CD4-positive, alpha-beta memory T cell (primary cell): ENCODE results near the gene EIF4G2. TPM values are rescaled to one million over a fixed set of nuclear protein-coding genes. Genes with fewer than 3 reads are reported as not detected.

ENCODE experiments used
- CTCF ChIA-PET: fragments of 350-600 bp; sonication (Branson Sonifier 250); formaldehyde crosslinking; loops from one replicate; lab custom pipeline; 2021; ENCODE audit warnings: inconsistent platforms; ENCODE audit not compliant: partially characterized antibody; lab: Charles Lee
- POLR2A ChIA-PET: fragments of 350-600 bp; sonication (Branson Sonifier 250); formaldehyde crosslinking; loops from one replicate; lab custom pipeline; 2021; ENCODE audit not compliant: partially characterized antibody; lab: Charles Lee
- DNase-seq, 5 donors: peaks; one replicate each; pipeline versions ENCODE4 v3.0.0 to v3.0.0-alpha.2; 2020 to 2022; ENCODE audit warnings: mixed read lengths in 1 of 5
- H3K27ac ChIP-seq: one replicate; pipeline ENCODE4 v1.7.0; 2013; ENCODE audit warnings: low read depth, low read length
- H3K27me3 ChIP-seq: 2 replicates; pipeline ENCODE4 v1.7.0; 2013; ENCODE audit warnings: mild to moderate bottlenecking, low read length, moderate library complexity; ENCODE audit not compliant: insufficient read depth
- H3K36me3 ChIP-seq: 2 replicates; pipeline ENCODE4 v1.7.0; 2013; ENCODE audit warnings: mild to moderate bottlenecking, low read length, moderate library complexity; ENCODE audit not compliant: insufficient read depth
- H3K4me1 ChIP-seq: 2 replicates; pipeline ENCODE4 v1.7.0; 2013; ENCODE audit warnings: mild to moderate bottlenecking, low read length, moderate library complexity; ENCODE audit not compliant: insufficient read depth
- H3K4me3 ChIP-seq, 2 donors: one replicate each; pipeline ENCODE4 v1.7.0; 2013; ENCODE audit warnings: low read length in 2 of 2, mild to moderate bottlenecking in 1 of 2
- H3K9me3 ChIP-seq, 2 donors: one replicate each; pipeline ENCODE4 v1.7.0; 2013; ENCODE audit warnings: low read length in 2 of 2, control low read depth in 1 of 2; ENCODE audit not compliant: control insufficient read depth in 1 of 2
- H3K27ac Mint-ChIP-seq, 7 donors: one replicate each; pipeline ENCODE4 v1.8.0; 2020 to 2021; ENCODE audit warnings: mixed read lengths in 7 of 7, mild to moderate bottlenecking in 6 of 7, inconsistent platforms in 3 of 7, moderate library complexity in 3 of 7
- H3K27me3 Mint-ChIP-seq, 2 donors: one replicate each; pipeline ENCODE4 v1.8.0; 2020 to 2021; ENCODE audit warnings: mixed read lengths in 2 of 2
- H3K36me3 Mint-ChIP-seq, 2 donors: one replicate each; pipeline ENCODE4 v1.8.0; 2020 to 2021; ENCODE audit warnings: mixed read lengths in 2 of 2, inconsistent platforms in 1 of 2, mild to moderate bottlenecking in 1 of 2
- H3K4me1 Mint-ChIP-seq, 4 donors: one replicate each; pipeline ENCODE4 v1.8.0; 2020 to 2021; ENCODE audit warnings: mixed read lengths in 4 of 4, mild to moderate bottlenecking in 1 of 4
- H3K4me3 Mint-ChIP-seq, 8 donors: one replicate each; pipeline ENCODE4 v1.8.0; 2020 to 2021; ENCODE audit warnings: mixed read lengths in 8 of 8, mild to moderate bottlenecking in 7 of 8, moderate library complexity in 6 of 8, inconsistent platforms in 3 of 8
- H3K9me3 Mint-ChIP-seq, 8 donors: one replicate each; pipeline ENCODE4 v1.8.0; 2020 to 2021; ENCODE audit warnings: mixed read lengths in 8 of 8, mild to moderate bottlenecking in 5 of 8, inconsistent platforms in 3 of 8, moderate library complexity in 1 of 8
- intact Hi-C: fragments of 100-400 bp; cut with micrococcal nuclease; formaldehyde crosslinking; loops from one replicate; pipeline ENCODE4 v1.15.1; 2023
- polyA plus RNA-seq, 2 donors: library from polyadenylated mRNA; unstranded; fragments of 300-500 nt; fragmentation: Illumina TruSeq; gene quantifications; one replicate each; pipeline ENCODE4 v1.2.3, GENCODE V29; 2021
- total RNA-seq, 2 experiments: library from RNA; stranded (reverse); gene quantifications; one replicate each; pipeline ENCODE4 v1.2.3, GENCODE V29; 2021

The EIF4G2 gene
- total and polyA plus RNA-seq, 4 experiments from 2014 or later, result 521 to 664 (median 595) TPM

DNA sequence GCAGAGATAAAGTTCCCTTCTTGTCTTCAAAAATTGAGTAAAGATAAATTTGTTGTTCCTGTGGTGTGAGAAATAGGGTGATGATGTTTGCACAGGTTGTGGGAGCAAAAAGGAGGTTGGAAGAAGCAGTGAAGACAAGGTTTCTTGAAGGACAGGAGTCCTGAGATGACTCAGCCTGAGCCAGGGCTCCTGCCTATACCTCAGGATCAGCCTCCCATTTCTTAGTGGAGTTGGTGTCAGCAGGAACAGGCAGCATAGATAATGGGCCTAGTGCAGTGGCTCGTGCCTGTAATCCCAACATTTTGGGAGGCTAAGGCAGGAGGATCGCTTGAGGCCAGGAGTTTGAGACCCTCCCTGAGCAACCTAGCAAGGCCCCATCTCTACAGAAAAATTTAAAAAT is 28.7 kb downstream of the EIF4G2 start:
- Mint-ChIP-seq H3K4me1 (no peaks in the 10 kb centered on the region), H3K27ac (peak overlapping the region in 1 of 7 donors; percentile 37)

DNA sequence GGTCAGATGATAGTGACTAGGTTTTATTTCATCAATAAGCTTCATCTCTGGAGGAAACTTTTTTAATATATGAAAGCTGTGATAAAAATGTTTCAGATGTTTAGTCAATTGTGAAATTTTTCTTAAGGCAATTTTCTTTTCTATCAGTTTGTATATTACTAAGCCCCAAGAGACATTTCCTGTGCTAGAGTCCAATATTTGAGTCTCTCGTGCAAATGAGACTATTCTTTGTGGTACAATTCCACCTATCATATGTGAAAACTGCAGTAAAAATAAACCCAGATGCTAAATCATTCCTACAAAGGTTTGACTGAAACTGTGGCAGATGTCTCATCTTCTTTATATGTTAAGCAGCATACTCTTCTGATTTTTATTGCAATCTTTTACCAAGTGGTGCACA is 29.6 kb downstream of the EIF4G2 start:
- H3K27ac Mint-ChIP-seq, result peak overlapping the region in 1 of 7 donors; percentile 55
- Histone ChIP-seq H3K36me3 (peaks cover 34% of the 10 kb centered on the region), H3K27me3 (no peaks in the 10 kb centered on the region), H3K9me3 (no peaks in the 10 kb centered on the region), H3K4me1 (no peaks in the 10 kb centered on the region), H3K27ac (no peak overlapping the region), H3K4me3 (no peak overlapping the region)
- H3K9me3 Mint-ChIP-seq, result no peaks in the 10 kb centered on the region
- intact Hi-C loops, result no loop called here
- no peak for DNase-seq
- CTCF ChIA-PET, result interaction anchor here (0.8 to 4.0 kb wide), 3 partner anchors 10 to 248 kb away, joined by 3 to 20 read pairs (median 3); no protein-coding TSS in a partner anchor
- H3K4me1 Mint-ChIP-seq, result no peaks in the 10 kb centered on the region
- POLR2A ChIA-PET, result no interaction called here
- no peak overlapping the region for H3K4me3 Mint-ChIP-seq
- H3K27me3 Mint-ChIP-seq, result no peaks in the 10 kb centered on the region
- peaks cover 32 to 55% of the 10 kb centered on the region in 2 donors for H3K36me3 Mint-ChIP-seq

More for the DNA sequence above, 28.7 kb downstream of the EIF4G2 start:
- H3K36me3 Mint-ChIP-seq, result peaks cover 24 to 45% of the 10 kb centered on the region in 2 donors
- CTCF ChIA-PET, result interaction anchor here (1.9 to 2.3 kb wide), 2 partner anchors 9 to 13 kb away, joined by 9 to 15 read pairs; no protein-coding TSS in a partner anchor
- POLR2A ChIA-PET, result interaction anchor here (1.0 to 1.2 kb wide), 2 partner anchors 18 to 19 kb away, joined by 3 to 4 read pairs; no protein-coding TSS in a partner anchor
- intact Hi-C loops, result no loop called here
- Histone ChIP-seq H3K36me3 (peaks cover 25% of the 10 kb centered on the region), H3K4me1 (no peaks in the 10 kb centered on the region), H3K4me3 (no peak overlapping the region), H3K27ac (no peak overlapping the region), H3K9me3 (no peaks in the 10 kb centered on the region), H3K27me3 (no peaks in the 10 kb centered on the region)
- no peak overlapping the region for H3K4me3 Mint-ChIP-seq
- H3K27me3 Mint-ChIP-seq, result no peaks in the 10 kb centered on the region
- DNase-seq, result no peak
- H3K9me3 Mint-ChIP-seq, result no peaks in the 10 kb centered on the region

DNA sequence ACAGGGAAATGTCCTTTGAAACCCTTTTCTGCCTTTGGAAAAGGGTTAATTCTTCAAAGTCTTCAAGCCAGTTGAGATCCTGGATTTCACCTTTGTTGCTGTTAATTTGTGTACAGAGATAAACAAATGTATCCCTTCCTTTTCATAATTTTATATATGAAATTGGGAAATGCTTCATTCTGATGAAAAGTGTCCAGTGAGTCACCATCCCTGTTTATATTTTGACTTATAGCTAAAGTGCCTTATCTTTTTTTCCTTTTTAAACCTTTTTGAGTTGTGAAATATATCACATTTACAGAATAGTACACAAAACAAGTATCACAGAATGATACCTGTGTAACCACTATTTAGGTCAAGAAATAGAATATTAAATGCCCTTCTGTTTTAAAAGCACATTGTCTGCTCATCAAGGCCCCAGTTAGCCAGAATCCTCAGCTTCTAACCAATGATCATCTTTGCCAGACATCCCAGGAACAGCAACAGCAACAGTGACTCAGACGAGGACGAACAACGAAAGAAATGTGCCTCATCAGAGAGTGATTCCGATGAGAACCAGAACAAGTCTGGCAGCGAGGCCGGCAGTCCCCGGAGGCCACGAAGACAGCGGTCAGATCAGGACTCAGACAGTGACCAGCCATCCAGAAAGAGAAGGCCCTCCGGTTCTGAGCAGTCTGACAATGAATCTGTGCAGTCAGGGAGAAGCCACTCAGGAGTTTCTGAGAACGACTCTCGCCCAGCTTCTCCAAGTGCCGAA is 30.3 kb downstream of the EIF4G2 start:
- H3K36me3 ChIP-seq, result peaks cover 41% of the 10 kb centered on the region
- H3K4me3 ChIP-seq, result no peak overlapping the region
- no peaks in the 10 kb centered on the region for H3K27me3 ChIP-seq
- Mint-ChIP-seq H3K4me3 (no peak overlapping the region), H3K36me3 (peaks cover 39 to 58% of the 10 kb centered on the region in 2 donors), H3K4me1 (no peaks in the 10 kb centered on the region), H3K27me3 (no peaks in the 10 kb centered on the region), H3K27ac (no peak overlapping the region), H3K9me3 (no peaks in the 10 kb centered on the region)
- ChIA-PET POLR2A (no interaction called here), CTCF (interaction anchor here (0.8 to 4.0 kb wide), 3 partner anchors 11 to 248 kb away, joined by 3 to 20 read pairs (median 3); no protein-coding TSS in a partner anchor)
- H3K27ac ChIP-seq, result no peak overlapping the region
- H3K9me3 ChIP-seq, result no peaks in the 10 kb centered on the region
- no peaks in the 10 kb centered on the region for H3K4me1 ChIP-seq
- intact Hi-C loops, result no loop called here
- DNase-seq, result no peak

DNA sequence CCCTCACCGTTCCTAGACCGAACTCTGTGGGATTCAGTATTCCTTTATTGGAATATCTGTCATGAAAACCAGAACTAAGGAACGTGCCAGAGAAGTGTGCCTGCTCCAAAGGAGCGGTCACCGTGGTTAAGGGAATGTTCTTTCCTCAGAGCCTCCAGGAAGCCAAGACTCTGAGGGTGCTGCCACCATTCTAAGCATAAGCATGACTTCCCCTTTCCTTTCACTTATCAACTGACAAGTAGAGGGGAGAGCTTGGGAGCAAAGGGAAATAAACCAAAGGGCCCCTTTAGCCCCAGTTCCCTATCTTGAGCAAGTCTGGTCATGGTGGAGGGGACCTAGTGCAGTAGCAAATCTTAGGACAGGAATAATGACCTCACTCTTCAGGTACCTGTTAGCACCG is 30.9 kb downstream of the EIF4G2 start:
- DNase-seq, result no peak
- Mint-ChIP-seq H3K27ac (peak overlapping the region in 3 of 7 donors; percentile 49 to 57 (median 53)), H3K9me3 (no peaks in the 10 kb centered on the region), H3K4me1 (no peaks in the 10 kb centered on the region), H3K36me3 (peaks cover 45 to 58% of the 10 kb centered on the region in 2 donors), H3K27me3 (no peaks in the 10 kb centered on the region), H3K4me3 (no peak overlapping the region)
- H3K4me1 ChIP-seq, result no peaks in the 10 kb centered on the region
- H3K27me3 ChIP-seq, result no peaks in the 10 kb centered on the region
- no peak overlapping the region for H3K27ac ChIP-seq
- H3K36me3 ChIP-seq, result peaks cover 47% of the 10 kb centered on the region
- ChIA-PET POLR2A (no interaction called here), CTCF (interaction anchor here (0.8 to 4.0 kb wide), 3 partner anchors 14 to 251 kb away, joined by 3 to 20 read pairs (median 3); no protein-coding TSS in a partner anchor)
- intact Hi-C loops, result no loop called here
- H3K9me3 ChIP-seq, result no peaks in the 10 kb centered on the region
- no peak overlapping the region for H3K4me3 ChIP-seq

DNA sequence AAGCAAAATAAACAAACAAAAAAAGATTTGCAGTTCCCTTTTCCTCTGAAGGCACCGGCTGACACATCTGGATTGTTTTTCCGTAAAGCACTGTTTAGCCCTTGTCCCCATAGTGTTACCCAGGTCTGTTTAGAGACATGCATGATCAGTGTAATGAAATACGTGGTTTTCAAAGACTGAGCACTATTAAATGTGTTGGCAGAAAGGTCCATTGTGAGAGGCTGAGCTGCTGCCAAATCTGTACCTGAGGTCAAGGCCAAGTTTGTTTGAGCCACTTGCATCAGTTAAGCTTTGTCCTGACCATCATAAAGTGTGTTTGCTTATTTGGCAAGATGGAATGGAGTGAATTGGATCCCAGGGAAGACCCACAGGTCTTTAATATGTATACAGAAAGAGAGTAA is 31.3 kb downstream of the EIF4G2 start:
- ChIA-PET CTCF (interaction anchor here (0.6 to 4.0 kb wide), 4 partner anchors 11 to 251 kb away, joined by 3 to 20 read pairs (median 3); no protein-coding TSS in a partner anchor), POLR2A (no interaction called here)
- peaks cover 51% of the 10 kb centered on the region for H3K36me3 ChIP-seq
- Mint-ChIP-seq H3K27ac (peak overlapping the region in 2 of 7 donors; percentile 15 to 53), H3K9me3 (no peaks in the 10 kb centered on the region), H3K4me3 (no peak overlapping the region), H3K4me1 (no peaks in the 10 kb centered on the region), H3K27me3 (no peaks in the 10 kb centered on the region), H3K36me3 (peaks cover 46 to 58% of the 10 kb centered on the region in 2 donors)
- no peak overlapping the region for H3K27ac ChIP-seq
- no peak overlapping the region for H3K4me3 ChIP-seq
- no peaks in the 10 kb centered on the region for H3K27me3 ChIP-seq
- DNase-seq, result no peak
- H3K4me1 ChIP-seq, result no peaks in the 10 kb centered on the region
- intact Hi-C loops, result no loop called here
- no peaks in the 10 kb centered on the region for H3K9me3 ChIP-seq

DNA sequence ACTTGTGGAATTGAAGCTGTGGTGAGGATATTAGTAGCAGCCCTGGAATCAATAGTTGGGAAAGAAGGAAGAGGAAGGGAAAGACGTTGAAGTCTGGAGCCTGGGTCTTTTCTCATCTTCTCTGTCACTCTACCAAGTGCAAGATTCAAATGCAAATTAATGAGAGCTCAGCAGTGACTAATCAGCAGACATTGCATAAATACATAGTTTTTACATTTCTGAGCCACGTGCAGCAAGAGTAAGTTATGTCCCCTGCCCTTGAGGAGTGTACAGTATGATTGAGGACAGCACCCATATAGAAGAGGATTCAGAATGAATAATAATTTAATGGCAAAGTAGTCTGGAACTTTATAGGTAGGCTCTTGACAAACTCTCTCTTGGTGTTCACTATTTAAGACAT is 33.9 kb downstream of the EIF4G2 start:
- Histone ChIP-seq H3K4me1 (no peaks in the 10 kb centered on the region), H3K27ac (no peak overlapping the region), H3K27me3 (no peaks in the 10 kb centered on the region), H3K36me3 (peaks cover 74% of the 10 kb centered on the region), H3K9me3 (no peaks in the 10 kb centered on the region), H3K4me3 (no peak overlapping the region)
- no peaks in the 10 kb centered on the region for H3K27me3 Mint-ChIP-seq
- H3K4me1 Mint-ChIP-seq, result no peaks in the 10 kb centered on the region
- H3K27ac Mint-ChIP-seq, result peak overlapping the region in 3 of 7 donors; percentile 19 to 73 (median 53)
- ChIA-PET POLR2A (no interaction called here), CTCF (interaction anchor here (1.1 kb wide), 1 partner anchor 11 kb away, joined by 3 read pairs; no protein-coding TSS in a partner anchor)
- intact Hi-C loops, result loop anchor here (5.0 kb wide), 1 partner anchor 247 kb away; no protein-coding TSS in a partner anchor
- DNase-seq, result no peak
- H3K9me3 Mint-ChIP-seq, result no peaks in the 10 kb centered on the region
- H3K36me3 Mint-ChIP-seq, result peaks cover 55 to 66% of the 10 kb centered on the region in 2 donors
- H3K4me3 Mint-ChIP-seq, result no peak overlapping the region

DNA sequence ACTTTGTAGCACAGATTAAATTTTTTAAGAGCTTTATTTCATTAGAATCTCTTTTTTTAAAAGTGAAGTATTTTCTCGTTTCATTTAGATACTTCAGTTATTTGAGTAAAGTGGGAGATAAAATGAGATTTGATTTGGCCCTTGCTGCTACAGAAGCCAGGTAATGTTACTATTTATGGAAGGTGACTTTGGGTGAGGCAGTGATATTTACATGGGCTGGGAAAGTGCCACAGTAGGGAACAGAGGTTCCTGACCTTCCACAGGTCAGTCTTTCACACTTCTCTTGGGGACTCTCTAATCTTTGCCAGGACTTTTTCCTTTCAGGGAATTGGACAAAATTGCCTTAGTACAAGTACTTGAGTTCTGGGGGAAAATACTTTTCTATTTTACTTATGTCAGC is 37.3 kb downstream of the EIF4G2 start:
- CTCF ChIA-PET, result interaction anchor here (1.0 to 5.3 kb wide), 11 partner anchors 8 to 251 kb away, joined by 3 to 35 read pairs (median 6); partner anchors contain the start of gene EIF4G2
- Mint-ChIP-seq H3K9me3 (no peaks in the 10 kb centered on the region), H3K4me3 (no peak overlapping the region), H3K4me1 (no peaks in the 10 kb centered on the region), H3K27ac (no peak overlapping the region), H3K27me3 (no peaks in the 10 kb centered on the region), H3K36me3 (peaks cover 23 to 59% of the 10 kb centered on the region in 2 donors)
- Histone ChIP-seq H3K36me3 (peaks cover 83% of the 10 kb centered on the region), H3K4me1 (no peaks in the 10 kb centered on the region), H3K27me3 (no peaks in the 10 kb centered on the region), H3K4me3 (no peak overlapping the region), H3K9me3 (no peaks in the 10 kb centered on the region), H3K27ac (no peak overlapping the region)
- POLR2A ChIA-PET, result interaction anchor here (1.3 to 1.6 kb wide), 3 partner anchors 13 to 1071 kb away, joined by 3 to 7 read pairs (median 4); partner anchors contain the start of gene EIF4G2
- DNase-seq, result no peak
- intact Hi-C loops, result loop anchor here (2.0 to 5.0 kb wide), 2 partner anchors 21 to 251 kb away; partner anchors contain the start of gene CTR9
